NT2/D1 (cell line): ENCODE data around the gene VAPA.

Source experiments
- SUZ12 ChIP-seq: IDR thresholded peaks from 2 replicates; pipeline ENCODE4 v1.6.1; 2011; ENCODE audit not compliant: insufficient read length, insufficient read depth; ENCODE audit errors: extremely low read depth
- YY1 ChIP-seq: IDR thresholded peaks from 2 replicates; pipeline ENCODE4 v1.6.1; 2011; ENCODE audit not compliant: insufficient read length, insufficient read depth
- ZNF274 ChIP-seq: IDR thresholded peaks from 2 replicates; pipeline ENCODE4 v1.6.1; 2011; ENCODE audit warnings: mild to moderate bottlenecking, low read depth, low read length

- TF ChIP-seq SUZ12 (no peak), ZNF274 (no peak), YY1 (no peak)
Observed at GRCh38 chr18:9915291-9916076, 1.7 kb downstream of the VAPA start.
